Central memory CD4-positive, alpha-beta T cell (primary cell): ENCODE data around the gene SLC13A3.

ENCODE experiments used
- DNase-seq: peaks from one replicate; pipeline ENCODE4 v3.0.0; 2022

SLC13A3 gene

GRCh38 chr20:46631874-46632446 is 19.3 kb downstream of the SLC13A3 start:
- DNase-seq: no peak

- DNase-seq: no peak
Measured at GRCh38 chr20:46631212-46631869, 19.9 kb downstream of the SLC13A3 start.

GRCh38 chr20:46630306-46630705 is 21.0 kb downstream of the SLC13A3 start:
- DNase-seq: no peak

- no peak for DNase-seq
Measured at GRCh38 chr20:46629341-46629740, 21.9 kb downstream of the SLC13A3 start.

GRCh38 chr20:46627234-46627633 is 24.0 kb downstream of the SLC13A3 start:
- DNase-seq: no peak

- DNase-seq: no peak
Measured at GRCh38 chr20:46626758-46627157, 24.5 kb downstream of the SLC13A3 start.

- DNase-seq: no peak
Measured at GRCh38 chr20:46625875-46626373, 25.3 kb downstream of the SLC13A3 start.

- DNase-seq: no peak
Measured at GRCh38 chr20:46624946-46625345, 26.3 kb downstream of the SLC13A3 start.

GRCh38 chr20:46622165-46622564 is 29.1 kb downstream of the SLC13A3 start:
- no peak for DNase-seq

GRCh38 chr20:46621492-46621891 is 29.8 kb downstream of the SLC13A3 start:
- DNase-seq: no peak

GRCh38 chr20:46619445-46619844 is 31.8 kb downstream of the SLC13A3 start:
- DNase-seq: no peak

GRCh38 chr20:46618316-46619100 is 32.8 kb downstream of the SLC13A3 start:
- no peak for DNase-seq

- no peak for DNase-seq
Measured at GRCh38 chr20:46614503-46614902, 36.8 kb downstream of the SLC13A3 start.

GRCh38 chr20:46610145-46610544 is 41.1 kb downstream of the SLC13A3 start:
- DNase-seq: no peak

- no peak for DNase-seq
Measured at GRCh38 chr20:46609043-46609442, 42.2 kb downstream of the SLC13A3 start.

GRCh38 chr20:46607849-46608497 is 43.3 kb downstream of the SLC13A3 start:
- DNase-seq: no peak

- no peak for DNase-seq
Measured at GRCh38 chr20:46607191-46607848, 43.9 kb downstream of the SLC13A3 start.

GRCh38 chr20:46606817-46607190 is 44.5 kb downstream of the SLC13A3 start:
- no peak for DNase-seq

- DNase-seq: no peak
Measured at GRCh38 chr20:46605978-46606816, 45.1 kb downstream of the SLC13A3 start.

- no peak for DNase-seq
Measured at GRCh38 chr20:46605181-46605580, 46.1 kb downstream of the SLC13A3 start.

- DNase-seq: no peak
Measured at GRCh38 chr20:46604551-46605133, 46.6 kb downstream of the SLC13A3 start.
